Brain microvascular endothelial cell (primary cell): Measurements from ENCODE around the gene ST3GAL6.
A peak's percentile ranks its signal among the peaks of the same experiment; 100 is the strongest.

Experiments used
- DNase-seq: peaks from one replicate; pipeline ENCODE4 v3.0.0-alpha.2; 2020
- H3K27ac ChIP-seq: fragments of 250-450 bp; sonication (Bioruptor Pico); 2 replicates; pipeline ENCODE4 v1.5.1; 2020; ENCODE audit warnings: mild to moderate bottlenecking, moderate library complexity
- H3K27me3 ChIP-seq: fragments of 250-450 bp; sonication (Bioruptor Pico); replicated peaks from 2 replicates; pipeline ENCODE4 v1.5.1; 2020; ENCODE audit warnings: mild to moderate bottlenecking
- H3K36me3 ChIP-seq: fragments of 250-450 bp; sonication (Bioruptor Pico); replicated peaks from 2 replicates; pipeline ENCODE4 v1.5.1; 2020; ENCODE audit warnings: mild to moderate bottlenecking
- H3K4me3 ChIP-seq: 2 replicates; pipeline ENCODE4 v1.5.1; 2011; ENCODE audit warnings: low read depth, mild to moderate bottlenecking, control low read depth, low read length, moderate library complexity
- CTCF ChIP-seq: IDR thresholded peaks from 2 replicates; pipeline ENCODE4 v1.5.1; 2011; ENCODE audit warnings: low read depth, mild to moderate bottlenecking, moderate library complexity, low read length, control low read depth, inconsistent platforms; ENCODE audit errors: missing control alignments
- in situ Hi-C: cut with HindIII; loops from 2 replicates; pipeline ENCODE4 v1.10.0; 2017; ENCODE audit warnings: low sequenced_read_pairs, low pct_ligation_motif_present

The ST3GAL6 gene

GRCh38 chr3:98750276-98750919 is 12.7 kb upstream of the ST3GAL6 start:
- in situ Hi-C loops: no loop called here
- Histone ChIP-seq H3K36me3 (no peaks in the 10 kb centered on the region), H3K27me3 (no peaks in the 10 kb centered on the region), H3K4me3 (no peak overlapping the region), H3K27ac (no peak overlapping the region)
- no peak for TF ChIP-seq CTCF
- no peak for DNase-seq

- TF ChIP-seq CTCF: no peak
- peak overlapping the region; percentile 30 for H3K27ac ChIP-seq
- H3K36me3 ChIP-seq: no peaks in the 10 kb centered on the region
- in situ Hi-C loops: no loop called here
- H3K4me3 ChIP-seq: no peak overlapping the region
- peak; percentile 61 for DNase-seq
- no peaks in the 10 kb centered on the region for H3K27me3 ChIP-seq
These were observed 8.7 kb upstream of the ST3GAL6 start for GRCh38 chr3:98754483-98754882.

- in situ Hi-C loops: no loop called here
- no peak for TF ChIP-seq CTCF
These were observed 7.5 kb upstream of the ST3GAL6 start for GRCh38 chr3:98755601-98756000.

DNA sequence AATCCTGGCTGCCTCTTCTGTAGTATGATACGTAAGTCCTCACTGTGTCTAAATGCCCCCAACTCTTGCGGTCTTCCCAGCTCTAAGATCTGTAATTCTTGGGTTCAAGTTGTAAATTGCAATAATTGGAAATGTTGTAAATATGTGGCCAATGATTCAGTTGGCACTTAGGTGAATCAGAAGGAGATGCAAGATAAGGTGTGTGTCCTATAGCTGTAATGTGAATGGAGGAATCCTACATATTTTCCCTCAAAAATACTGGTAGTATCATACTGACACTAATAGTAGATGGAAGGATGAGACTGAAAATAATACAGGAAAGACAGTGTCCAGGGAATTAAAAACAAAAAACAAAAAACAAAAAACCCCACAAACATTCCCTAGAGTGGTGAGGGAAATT is 3.5 kb upstream of the ST3GAL6 start:
- TF ChIP-seq CTCF: no peak
- DNase-seq: no peak
- Histone ChIP-seq H3K36me3 (no peaks in the 10 kb centered on the region), H3K27ac (no peak overlapping the region), H3K27me3 (no peaks in the 10 kb centered on the region), H3K4me3 (no peak overlapping the region)
- in situ Hi-C loops: no loop called here

More at GRCh38 chr3:98755601-98756000, 7.5 kb upstream of the ST3GAL6 start:
- DNase-seq: no peak
- H3K4me3 ChIP-seq: no peak overlapping the region
- H3K27me3 ChIP-seq: no peaks in the 10 kb centered on the region
- H3K36me3 ChIP-seq: no peaks in the 10 kb centered on the region
- no peak overlapping the region for H3K27ac ChIP-seq

DNA sequence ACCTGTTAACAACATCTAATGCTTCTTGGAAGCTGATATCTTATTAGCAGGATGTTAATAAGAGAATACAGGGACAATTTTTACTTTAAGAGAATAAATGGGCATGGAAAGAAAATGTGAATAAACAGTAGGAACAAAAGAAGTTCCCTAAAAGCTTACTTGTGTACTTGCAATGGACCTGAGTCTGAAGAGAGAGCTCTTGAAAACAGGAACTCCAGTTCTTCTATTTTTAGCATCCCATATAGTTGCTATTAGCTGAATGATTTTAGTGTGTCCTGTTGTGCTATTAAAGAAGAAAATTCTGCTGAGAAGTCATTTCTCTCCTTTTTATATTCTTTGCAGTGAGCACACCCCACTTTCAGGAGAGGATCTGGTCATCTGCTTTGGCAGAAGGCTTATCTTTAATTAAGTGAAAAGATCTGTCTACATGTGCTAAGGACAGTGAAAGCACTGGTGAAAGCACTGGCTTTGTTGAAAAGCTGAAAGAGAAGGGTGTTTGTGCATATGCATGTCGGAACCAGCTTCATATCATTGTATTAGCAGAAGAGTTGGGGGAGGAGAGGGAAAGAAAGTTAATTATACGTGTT is 1.4 kb upstream of the ST3GAL6 start:
- H3K36me3 ChIP-seq: no peaks in the 10 kb centered on the region
- no peak for TF ChIP-seq CTCF
- no peak for DNase-seq
- H3K27ac ChIP-seq: no peak overlapping the region
- no peak overlapping the region for H3K4me3 ChIP-seq
- in situ Hi-C loops: no loop called here
- no peaks in the 10 kb centered on the region for H3K27me3 ChIP-seq
